HCT116 (cell line): ENCODE results near the gene TMEM184A.

ENCODE experiments used
- ATF3 ChIP-seq: IDR thresholded peaks from 2 replicates; pipeline ENCODE4 v1.6.1; 2012
- CBX3 ChIP-seq: IDR thresholded peaks from 2 replicates; pipeline ENCODE4 v1.6.1; 2012; ENCODE audit warnings: low read depth
- CEBPB ChIP-seq: IDR thresholded peaks from 2 replicates; pipeline ENCODE4 v1.6.1; 2012; ENCODE audit warnings: low read depth
- EZH2 ChIP-seq: fragments of 200-600 bp; sonication (generic); IDR thresholded peaks from 2 replicates; pipeline ENCODE4 v1.6.1; 2017; ENCODE audit warnings: antibody characterized with exemption, mixed run types
- FOSL1 ChIP-seq: IDR thresholded peaks from 2 replicates; pipeline ENCODE4 v1.6.1; 2012; ENCODE audit warnings: low read depth
- JUND ChIP-seq: IDR thresholded peaks from 2 replicates; pipeline ENCODE4 v1.6.1; 2012
- POLR2A ChIP-seq: IDR thresholded peaks from 2 replicates; pipeline ENCODE4 v1.7.0; 2011; ENCODE audit warnings: borderline replicate concordance; ENCODE audit not compliant: insufficient read depth, insufficient read length; ENCODE audit errors: extremely low read depth
- POLR2AphosphoS5 ChIP-seq: IDR thresholded peaks from 2 replicates; pipeline ENCODE4 v1.6.1; 2011; ENCODE audit warnings: mild to moderate bottlenecking, low read depth, low read length, moderate library complexity
- RAD21 ChIP-seq: IDR thresholded peaks from 2 replicates; pipeline ENCODE4 v1.6.1; 2012; ENCODE audit warnings: low read depth, mild to moderate bottlenecking
- REST ChIP-seq: IDR thresholded peaks from 2 replicates; pipeline ENCODE4 v1.6.1; 2012; ENCODE audit warnings: low read depth
- TCF7L2 ChIP-seq: IDR thresholded peaks from 2 replicates; pipeline ENCODE4 v1.7.0; 2011; ENCODE audit warnings: borderline replicate concordance, inconsistent platforms; ENCODE audit not compliant: insufficient read depth, insufficient read length; ENCODE audit errors: extremely low read depth
- TF ChIP-seq, protein P1 (sequence below), 3 experiments: fragments of 200-600 bp in 1 of 3; sonication (generic) in 1 of 3; IDR thresholded peaks in 2 of 3; conservative IDR thresholded peaks in 1 of 3; 2 replicates each; pipeline ENCODE4 v1.5.1; 2012 to 2017; ENCODE audit warnings: low read depth in 2 of 3, low read length in 2 of 3, antibody characterized with exemption in 1 of 3, borderline replicate concordance in 1 of 3, control low read depth in 1 of 3, mild to moderate bottlenecking in 1 of 3, mixed read lengths in 1 of 3, mixed run types in 1 of 3, moderate library complexity in 1 of 3; ENCODE audit not compliant: insufficient read depth in 1 of 3
- TF ChIP-seq, protein P2 (sequence below): IDR thresholded peaks from 2 replicates; pipeline ENCODE4 v1.6.1; 2012

DNA sequence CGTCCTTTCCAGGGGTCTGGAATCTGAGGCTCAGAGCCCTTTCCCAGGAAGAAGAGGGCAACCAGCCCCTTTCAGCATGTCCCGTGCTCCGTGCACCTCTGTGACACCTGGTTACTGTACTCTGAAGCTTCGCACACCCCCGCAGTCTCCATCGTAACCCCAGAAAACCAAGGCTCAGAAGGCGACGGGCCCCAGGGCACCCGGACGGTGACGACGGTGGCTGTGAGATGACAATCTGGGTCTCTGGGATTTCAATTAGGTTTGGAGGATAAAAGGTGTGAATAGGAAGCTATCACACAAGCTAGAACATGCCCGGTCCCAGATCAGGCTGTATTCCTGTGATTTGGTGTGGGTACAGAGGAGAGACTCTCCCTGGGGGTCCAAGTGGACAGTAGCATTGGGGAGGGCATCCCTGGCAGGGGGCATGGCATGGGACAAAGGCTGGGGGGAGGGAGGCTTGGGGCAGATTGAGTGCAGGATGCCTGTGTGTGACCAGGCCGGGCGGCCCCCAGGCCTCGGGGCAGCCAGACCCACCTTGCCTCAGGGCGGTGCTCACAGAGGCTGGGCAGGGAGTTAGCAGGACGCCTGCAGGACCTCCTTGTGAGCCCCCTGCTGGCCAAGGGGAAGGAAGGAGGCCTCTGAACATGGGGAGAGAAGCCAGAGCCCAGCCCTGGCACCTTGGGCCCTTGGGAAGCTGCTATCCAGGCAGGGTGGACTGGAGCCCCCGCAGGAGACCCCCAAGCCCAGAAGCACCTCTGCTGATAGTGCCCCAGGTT lies 37.3 kb upstream of the TMEM184A start:
- no peak for TF ChIP-seq CEBPB
- no peak for TF ChIP-seq POLR2A
- TF ChIP-seq, protein P1, sequence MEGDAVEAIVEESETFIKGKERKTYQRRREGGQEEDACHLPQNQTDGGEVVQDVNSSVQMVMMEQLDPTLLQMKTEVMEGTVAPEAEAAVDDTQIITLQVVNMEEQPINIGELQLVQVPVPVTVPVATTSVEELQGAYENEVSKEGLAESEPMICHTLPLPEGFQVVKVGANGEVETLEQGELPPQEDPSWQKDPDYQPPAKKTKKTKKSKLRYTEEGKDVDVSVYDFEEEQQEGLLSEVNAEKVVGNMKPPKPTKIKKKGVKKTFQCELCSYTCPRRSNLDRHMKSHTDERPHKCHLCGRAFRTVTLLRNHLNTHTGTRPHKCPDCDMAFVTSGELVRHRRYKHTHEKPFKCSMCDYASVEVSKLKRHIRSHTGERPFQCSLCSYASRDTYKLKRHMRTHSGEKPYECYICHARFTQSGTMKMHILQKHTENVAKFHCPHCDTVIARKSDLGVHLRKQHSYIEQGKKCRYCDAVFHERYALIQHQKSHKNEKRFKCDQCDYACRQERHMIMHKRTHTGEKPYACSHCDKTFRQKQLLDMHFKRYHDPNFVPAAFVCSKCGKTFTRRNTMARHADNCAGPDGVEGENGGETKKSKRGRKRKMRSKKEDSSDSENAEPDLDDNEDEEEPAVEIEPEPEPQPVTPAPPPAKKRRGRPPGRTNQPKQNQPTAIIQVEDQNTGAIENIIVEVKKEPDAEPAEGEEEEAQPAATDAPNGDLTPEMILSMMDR (IDR thresholded peaks at IDR 0.05 in 2 of 3, conservative IDR thresholded peaks at IDR 0.05 in 1 of 3; ENCODE audit: borderline replicate concordance in 1 of 3, insufficient read depth in 1 of 3, low read depth in 2 of 3, low read length in 2 of 3), result peak; percentile 24 to 60 (median 44); a peak in 5 of 6 replicates
- TF ChIP-seq JUND, result no peak
- no peak for TF ChIP-seq REST
- no peak for TF ChIP-seq ATF3
- TF ChIP-seq POLR2AphosphoS5, result no peak
- TF ChIP-seq EZH2, result no peak
- no peak for TF ChIP-seq CBX3
- no peak for TF ChIP-seq FOSL1
- TF ChIP-seq, protein P2, sequence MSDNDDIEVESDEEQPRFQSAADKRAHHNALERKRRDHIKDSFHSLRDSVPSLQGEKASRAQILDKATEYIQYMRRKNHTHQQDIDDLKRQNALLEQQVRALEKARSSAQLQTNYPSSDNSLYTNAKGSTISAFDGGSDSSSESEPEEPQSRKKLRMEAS, result no peak
- no peak for TF ChIP-seq TCF7L2
- no peak; the same call in 1 of the 2 replicates for TF ChIP-seq RAD21
